Stimulated activated CD4-positive, alpha-beta T cell treated with anti-CD3 and anti-CD28 coated beads, Interleukin-2, amount 100 ng/mL, for 24 hours (primary cell): ENCODE measurements around the gene BICRA.
"Not testable (repeated sequence)": the region's sequence is repeated elsewhere in the genome, so short reads cannot be mapped to it uniquely, and the experiment has no call there.

Source experiments
- DNase-seq, 2 donors: peaks; one replicate each; pipeline ENCODE4 v3.0.0-alpha.2; 2020

BICRA gene

DNA sequence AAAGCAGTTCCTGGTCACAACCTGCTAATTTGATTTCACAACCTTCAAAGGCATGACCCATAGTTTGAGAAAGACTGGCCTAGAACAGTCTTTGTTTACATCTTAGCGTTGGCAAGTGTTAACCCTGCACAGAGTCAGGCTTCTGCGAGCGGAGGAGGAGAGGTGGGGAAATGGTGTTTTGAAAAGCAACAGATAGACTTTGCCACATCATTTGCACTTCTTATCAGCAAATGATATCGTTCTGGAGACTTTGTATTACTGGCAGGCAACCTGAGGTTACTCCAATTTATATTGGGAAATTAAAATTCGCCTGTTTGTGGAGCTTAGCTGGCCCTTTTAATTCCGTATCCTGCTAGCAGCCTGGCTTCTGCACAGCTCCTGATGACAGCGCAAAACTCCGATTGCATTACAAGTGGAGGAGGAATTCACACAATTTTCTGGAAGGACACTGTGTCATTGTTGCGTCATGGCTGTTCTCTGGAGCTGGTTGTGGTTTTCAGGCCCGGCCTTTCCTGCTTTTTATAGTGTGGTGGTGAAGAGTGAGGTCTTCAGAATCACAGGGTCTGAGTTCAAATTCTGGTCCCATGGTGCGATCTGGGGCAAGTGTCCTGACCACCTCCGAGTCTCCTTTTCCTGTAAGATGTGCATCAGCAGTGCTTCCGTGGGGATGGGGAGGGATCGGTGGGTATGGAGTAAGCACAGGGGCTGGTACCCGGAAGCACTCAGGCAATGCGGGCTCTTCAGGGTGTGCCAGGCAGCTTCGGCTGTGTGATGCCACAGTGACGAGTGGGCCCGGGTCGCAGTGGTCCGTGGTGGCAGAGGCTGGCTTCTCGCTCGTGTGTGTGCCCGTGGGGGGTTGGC is 55.2 kb downstream of the BICRA start:
- DNase-seq, result no peak

DNA sequence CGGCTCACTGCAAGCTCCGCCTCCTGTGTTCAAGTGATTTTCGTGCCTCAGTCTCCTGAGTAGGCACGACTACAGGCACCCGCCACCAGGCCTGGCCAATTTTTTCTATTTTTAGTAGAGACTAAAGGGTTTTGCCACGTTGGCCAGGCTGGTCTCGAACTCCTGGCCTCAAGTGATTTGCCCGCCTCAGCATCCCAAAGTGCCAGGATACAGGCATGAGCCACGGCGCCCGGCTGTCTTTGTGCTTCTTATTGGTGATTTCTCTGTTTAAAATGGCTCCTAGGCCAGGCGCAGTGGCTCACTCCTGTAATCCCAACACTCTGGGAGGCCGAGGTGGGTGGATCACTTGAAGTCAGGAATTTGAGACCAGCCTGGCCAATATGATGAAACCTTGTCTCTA is 59.6 kb downstream of the BICRA start:
- DNase-seq, result not testable (repeated sequence)

DNA sequence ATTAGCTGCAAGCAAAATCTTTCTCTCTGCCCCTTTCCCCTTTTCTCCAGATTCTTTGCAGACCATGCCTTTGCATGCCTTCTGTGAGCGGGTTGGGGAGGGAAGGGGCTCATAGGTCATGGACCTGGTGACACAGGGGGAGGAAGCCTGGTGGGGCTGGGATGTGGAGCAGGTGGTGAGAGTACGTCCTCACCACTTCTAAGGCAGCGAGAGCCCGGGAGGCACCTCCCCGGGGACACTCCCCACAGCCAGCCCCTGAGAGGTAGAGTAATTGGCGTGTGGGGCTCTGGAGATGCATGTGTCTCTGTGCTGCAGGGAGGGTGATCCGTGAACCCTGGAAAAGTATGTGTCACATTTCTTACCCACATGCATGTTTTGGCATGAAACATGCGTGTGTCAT is 61.8 kb downstream of the BICRA start:
- DNase-seq, result no peak

DNA sequence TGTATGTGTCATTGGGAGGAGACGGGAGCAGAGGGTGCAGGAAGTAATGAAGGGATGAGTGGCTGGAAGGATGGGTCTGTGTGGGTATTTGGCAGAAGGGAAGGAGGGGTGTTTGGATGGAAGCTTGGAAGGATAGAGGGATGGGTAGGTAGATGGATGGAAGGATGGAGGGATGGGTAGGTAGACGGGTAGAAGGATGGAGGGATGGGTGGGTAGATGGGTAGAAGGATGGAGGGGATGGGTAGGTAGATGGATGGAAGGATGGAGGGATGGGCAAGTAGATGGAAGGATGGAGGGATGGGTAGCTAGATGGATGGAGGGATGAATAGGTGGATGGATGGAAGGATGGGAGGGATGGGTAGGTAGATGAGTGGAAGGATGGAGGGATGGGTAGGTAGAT is 62.6 kb downstream of the BICRA start:
- no peak for DNase-seq

DNA sequence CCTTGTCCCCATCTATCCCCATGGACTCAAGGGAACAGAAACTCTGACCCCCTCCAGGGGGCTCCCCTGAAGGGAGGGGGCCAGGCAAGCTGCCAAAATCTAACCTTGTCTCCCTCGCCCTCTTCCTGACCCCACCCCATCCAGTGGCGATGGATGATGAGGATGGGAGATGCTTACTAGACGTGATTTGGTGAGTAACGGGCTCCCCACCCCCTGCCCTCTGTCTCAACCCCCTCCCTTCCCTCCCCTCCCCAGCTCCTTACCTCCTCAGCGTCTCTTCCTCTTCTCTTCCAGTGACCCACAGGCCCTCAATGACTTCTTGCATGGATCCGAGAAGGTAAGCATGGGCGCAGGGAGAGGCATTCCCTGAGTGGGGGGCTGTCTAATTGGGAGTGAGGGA is 64.5 kb downstream of the BICRA start:
- DNase-seq, result no peak

DNA sequence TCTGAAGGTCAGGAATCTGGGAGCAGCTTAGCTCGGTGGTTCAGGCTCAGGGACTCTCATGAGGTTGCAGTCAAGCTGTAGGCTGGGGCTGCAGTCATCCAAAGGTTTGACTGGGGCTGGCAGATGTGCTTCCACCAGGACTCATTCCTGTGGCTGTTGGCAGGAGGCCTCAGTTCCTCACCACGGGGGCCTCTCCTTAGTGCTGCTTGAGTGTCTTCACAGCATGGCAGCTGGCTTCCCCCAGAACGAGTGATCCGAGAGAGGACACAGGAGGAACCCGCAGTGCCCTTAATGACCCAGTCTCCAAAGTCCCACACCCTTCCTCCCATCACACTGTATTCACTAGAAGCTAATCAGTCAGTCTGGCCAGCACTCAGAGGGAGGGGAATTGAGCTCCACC is 65.6 kb downstream of the BICRA start:
- DNase-seq, result no peak

DNA sequence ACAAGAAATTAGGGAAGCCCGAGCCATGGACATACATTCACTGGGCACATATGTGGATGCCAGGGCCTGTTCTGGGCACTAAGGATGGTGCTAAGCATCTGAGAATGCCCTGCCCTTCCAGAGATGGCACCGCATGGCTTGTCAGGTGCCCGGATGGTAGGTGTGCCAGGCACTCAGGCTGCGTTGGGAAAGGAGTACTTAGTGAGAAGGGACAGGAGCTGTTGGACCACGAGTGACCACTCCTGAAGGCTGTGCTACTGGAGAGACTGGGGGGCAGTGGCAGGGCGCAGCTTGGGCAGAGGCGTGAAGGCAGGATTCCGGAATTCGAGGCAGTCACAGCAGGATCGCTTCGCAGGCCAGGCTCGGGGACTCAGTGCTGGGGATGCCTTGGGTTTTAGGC is 66.3 kb downstream of the BICRA start:
- DNase-seq, result no peak

DNA sequence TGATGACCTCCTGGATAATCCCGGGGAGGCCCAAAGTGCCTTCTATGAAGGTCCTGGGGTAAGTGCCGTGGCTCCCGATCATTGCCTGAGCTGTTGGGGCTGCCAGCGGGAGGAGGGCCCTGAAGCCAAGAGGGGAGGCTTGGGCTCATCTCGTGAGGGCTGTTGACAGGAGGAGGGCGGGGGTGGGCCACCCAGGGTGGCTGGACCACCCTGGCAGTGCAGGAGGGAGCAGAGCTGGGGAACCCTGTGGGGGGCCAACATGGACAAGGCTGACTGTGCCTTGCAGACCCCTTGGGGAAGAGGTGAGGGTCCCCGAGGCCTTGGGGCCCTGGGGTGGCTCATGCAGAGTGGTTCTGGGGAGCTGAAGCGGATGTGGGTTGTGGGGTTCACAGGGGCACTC is 66.9 kb downstream of the BICRA start:
- DNase-seq, result no peak

DNA sequence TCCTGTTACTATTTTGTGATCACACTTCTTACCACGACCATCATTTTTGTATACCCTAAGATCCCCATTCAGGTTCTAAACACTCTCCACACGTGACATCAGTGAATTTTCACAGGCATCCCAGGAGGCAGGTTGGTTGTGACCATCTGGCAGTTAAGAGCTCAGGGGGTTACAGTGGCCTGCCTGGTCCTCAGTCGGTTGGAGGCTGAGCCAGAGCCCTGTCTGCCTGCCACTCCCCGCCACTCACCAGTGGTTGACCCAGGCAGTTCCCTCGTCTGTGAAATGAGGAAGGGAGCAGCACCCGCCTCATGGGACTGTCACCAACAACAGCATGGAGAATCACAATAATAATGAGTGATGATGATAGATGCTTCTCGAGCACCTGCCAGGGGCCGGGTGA is 67.9 kb downstream of the BICRA start:
- no peak for DNase-seq

DNA sequence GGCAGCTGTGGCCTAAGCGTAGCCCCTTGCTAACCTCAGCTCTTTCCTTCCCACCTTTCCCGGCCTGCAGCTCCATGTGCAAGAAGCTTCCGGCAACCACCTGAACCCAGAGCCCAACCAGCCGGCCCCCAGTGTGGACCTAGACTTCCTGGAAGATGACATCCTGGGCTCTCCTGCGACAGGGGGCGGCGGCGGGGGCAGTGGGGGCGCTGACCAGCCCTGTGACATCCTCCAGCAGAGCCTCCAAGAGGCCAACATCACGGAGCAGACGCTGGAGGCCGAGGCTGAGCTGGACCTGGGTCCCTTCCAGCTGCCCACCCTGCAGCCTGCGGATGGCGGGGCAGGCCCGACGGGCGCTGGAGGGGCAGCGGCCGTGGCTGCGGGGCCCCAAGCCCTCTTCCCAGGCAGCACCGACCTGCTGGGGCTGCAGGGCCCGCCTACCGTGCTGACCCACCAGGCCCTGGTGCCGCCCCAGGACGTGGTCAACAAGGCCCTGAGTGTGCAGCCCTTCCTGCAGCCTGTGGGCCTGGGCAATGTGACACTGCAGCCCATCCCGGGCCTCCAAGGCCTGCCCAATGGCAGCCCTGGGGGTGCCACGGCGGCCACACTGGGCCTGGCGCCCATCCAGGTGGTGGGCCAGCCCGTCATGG is 70.4 kb downstream of the BICRA start:
- no peak for DNase-seq

DNA sequence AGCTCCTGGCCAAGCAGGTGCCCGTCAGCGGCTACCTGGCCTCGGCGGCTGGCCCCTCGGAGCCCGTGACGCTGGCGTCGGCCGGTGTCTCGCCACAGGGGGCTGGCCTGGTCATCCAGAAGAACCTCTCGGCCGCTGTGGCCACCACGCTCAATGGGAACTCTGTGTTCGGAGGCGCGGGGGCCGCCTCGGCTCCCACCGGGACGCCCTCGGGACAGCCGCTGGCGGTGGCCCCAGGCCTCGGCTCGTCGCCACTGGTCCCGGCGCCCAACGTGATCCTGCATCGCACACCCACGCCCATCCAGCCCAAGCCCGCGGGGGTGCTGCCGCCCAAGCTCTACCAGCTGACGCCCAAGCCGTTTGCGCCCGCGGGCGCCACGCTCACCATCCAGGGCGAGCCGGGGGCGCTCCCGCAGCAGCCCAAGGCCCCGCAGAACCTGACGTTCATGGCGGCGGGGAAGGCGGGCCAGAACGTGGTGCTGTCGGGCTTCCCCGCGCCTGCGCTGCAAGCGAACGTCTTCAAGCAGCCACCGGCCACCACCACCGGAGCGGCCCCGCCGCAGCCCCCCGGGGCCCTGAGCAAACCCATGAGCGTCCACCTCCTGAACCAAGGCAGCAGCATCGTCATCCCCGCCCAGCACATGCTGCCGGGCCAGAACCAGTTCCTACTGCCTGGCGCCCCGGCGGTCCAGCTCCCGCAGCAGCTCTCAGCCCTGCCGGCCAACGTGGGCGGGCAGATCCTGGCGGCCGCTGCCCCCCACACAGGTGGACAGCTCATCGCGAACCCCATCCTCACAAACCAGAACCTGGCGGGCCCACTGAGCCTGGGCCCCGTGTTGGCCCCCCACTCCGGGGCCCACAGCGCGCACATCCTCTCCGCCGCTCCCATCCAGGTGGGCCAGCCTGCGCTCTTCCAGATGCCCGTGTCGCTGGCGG is 71.3 kb downstream of the BICRA start:
- no peak for DNase-seq

DNA sequence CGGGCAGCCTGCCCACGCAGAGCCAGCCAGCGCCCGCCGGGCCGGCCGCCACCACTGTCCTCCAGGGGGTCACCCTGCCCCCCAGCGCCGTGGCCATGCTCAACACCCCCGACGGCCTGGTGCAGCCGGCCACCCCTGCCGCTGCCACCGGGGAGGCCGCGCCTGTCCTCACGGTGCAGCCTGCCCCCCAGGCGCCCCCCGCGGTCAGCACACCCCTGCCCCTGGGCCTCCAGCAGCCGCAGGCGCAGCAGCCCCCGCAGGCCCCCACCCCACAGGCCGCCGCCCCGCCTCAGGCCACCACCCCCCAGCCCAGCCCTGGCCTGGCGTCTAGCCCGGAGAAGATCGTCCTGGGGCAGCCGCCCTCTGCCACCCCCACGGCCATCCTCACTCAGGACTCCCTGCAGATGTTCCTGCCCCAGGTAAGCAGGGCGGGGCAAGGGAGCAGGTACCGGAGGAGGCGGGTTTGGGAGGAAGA is 72.0 kb downstream of the BICRA start:
- DNase-seq, result no peak

DNA sequence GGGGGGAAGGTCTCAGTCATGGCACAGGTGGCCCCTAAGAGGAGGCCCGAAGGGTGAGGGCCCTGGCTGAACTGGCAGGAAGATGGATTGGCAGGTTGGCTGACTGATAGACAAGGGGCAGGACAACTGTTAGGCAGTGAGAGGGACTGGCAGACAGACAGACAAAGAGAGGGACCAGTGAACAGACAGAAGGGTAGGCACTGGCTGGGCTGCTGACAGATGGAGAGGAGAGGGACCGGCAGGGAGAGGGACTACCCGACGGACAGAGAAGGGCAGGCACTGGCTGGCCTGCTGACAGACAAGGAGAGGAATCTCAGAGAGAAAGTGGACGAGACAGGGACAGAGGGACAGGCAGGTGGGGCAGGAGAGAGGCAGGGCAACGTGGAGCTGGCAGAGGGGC is 72.5 kb downstream of the BICRA start:
- DNase-seq, result no peak

DNA sequence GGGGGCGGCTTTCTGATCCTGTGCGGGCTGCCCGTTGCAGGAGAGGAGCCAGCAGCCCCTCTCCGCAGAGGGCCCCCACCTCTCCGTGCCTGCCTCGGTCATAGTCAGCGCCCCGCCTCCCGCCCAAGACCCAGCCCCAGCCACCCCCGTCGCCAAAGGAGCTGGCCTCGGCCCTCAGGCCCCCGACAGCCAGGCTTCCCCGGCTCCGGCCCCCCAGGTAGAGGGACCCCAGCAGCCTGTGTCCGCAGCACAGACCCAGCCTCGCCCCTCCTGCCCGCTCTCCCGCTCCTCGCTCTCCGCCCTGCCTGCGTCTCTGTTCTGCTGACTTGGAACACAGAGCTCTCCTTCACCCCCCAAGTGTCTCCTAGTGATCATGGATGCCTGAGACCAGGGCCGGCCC is 73.0 kb downstream of the BICRA start:
- DNase-seq, result no peak

DNA sequence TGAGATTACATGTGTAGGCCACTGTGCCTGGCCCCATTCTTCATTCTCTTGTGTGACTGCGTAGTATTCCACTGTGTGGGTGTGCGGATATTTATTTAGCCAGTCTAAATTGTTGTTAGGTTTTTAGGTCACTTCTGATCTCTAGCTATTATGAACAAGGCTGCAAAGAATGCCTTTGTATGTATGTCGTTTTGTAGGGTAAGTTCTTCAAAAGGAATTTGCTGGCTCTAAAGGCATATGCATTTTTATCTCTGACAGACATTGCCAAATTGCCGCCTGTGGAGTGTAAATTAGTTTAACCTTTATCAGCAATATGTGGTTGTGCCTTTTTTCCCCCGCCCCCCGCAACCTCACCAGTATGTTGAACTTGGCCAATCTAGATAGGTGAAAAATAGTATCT is 74.0 kb downstream of the BICRA start:
- DNase-seq, result no peak

DNA sequence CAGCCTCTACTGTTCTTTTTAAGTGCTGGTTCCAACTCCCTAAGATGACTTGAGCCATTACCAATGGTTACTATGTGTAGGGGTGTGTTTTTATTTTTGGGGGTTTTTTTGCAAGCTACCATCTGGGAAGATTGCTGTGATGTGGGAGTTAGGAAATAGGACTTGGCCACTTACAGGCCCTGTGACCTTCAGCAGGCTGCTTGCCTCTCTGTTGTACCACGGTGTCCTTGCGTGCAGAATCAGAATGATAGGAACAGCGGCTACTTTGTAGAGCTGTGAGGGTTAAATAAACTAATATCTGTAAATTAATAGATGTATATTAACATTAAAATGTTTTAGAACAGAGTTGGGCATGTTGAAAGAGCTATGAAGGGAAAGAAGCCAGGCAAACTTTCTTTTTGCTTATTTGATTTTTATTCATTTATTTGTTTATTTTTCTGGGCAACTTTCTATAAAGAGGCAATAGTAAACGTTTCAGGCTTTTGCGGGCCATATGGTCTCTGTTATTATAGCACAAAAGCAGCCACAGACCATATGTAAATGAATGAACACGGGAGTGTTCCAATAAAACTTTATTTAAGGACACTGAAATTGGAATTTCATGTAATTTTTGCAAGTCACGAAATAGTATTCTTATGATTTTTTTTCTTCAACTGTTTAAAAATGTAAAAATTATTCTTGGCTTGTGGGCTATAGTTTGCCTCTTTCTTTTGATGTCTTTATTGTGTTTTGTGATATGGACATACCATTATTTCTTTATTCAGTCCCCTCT is 77.9 kb downstream of the BICRA start:
- no peak for DNase-seq

DNA sequence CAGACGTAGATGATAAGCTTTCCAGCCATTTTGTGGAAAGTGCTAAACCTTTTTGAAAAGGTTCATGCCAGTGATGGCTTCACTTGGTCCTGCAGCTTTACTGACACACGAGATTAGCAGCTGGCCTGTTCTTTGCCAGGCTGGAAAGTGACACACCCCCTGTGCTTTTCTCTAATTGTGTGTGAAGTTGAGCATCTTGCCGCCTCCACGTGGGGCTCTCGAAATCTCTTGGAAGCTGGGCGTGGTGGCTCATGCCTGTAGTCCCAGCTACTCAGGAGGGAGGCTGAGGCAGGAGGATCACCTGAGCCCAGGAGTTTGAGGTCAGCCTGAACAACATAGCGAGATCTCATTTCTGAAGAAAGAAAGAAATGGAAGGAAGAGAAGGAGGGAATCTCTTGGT is 79.0 kb downstream of the BICRA start:
- DNase-seq, result no peak

DNA sequence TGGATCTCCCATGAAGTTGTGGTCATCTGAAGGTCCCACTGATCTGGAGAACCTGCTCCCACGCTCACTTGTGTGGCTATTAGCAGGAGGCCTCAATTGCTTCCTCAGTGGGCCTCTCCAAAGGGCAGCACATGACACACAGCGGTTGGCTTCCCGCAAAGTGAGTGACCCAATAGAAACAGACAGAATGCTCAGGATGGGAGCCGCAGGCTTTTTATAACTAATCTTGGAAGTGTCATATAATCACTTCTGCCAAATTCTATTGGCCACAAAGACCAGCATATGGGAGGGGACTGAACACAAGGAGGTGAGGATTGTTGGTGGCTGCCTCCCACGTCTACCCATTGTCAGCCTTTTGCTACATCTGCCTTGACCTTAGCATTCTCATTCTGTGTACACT is 82.2 kb downstream of the BICRA start:
- DNase-seq, result no peak

DNA sequence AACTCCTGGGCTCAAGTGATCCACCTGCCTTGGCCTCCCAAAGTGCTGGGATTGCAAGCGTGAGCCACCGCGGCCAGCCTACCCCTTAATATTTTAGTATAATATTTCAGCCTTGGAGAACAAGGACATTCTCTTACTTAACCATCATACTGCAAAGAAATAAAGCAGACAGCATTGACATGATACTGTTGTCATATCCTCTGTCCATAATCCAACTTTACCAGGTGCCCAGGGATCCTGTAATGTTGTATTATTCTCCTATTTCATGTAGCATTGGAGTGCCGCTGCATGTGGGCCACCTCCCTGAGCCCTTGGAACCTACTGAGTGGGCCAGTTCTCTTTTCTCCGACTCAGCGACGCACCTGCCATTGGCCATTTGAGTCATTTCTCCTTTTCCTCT is 82.8 kb downstream of the BICRA start:
- no peak for DNase-seq

DNA sequence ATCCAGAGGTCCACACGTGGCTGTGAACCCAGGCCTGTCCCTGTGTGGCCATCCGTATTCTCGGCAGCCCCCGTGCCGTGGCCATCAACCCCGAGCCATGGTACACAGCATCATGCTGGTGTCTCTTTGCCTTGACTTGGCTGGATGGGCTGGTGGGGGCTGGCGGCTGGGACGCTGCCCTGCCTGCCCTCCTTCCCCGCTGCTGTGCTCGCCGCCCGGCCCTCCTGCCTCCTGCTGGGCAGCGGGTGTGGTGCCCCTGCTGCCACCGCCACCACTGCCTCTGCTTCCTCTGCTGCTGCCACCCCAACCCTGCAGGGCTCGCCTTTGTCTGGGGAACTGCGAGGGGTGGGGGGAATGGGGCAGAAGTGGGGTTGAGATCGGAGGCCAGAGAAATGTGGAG is 84.6 kb downstream of the BICRA start:
- DNase-seq, result no peak

DNA sequence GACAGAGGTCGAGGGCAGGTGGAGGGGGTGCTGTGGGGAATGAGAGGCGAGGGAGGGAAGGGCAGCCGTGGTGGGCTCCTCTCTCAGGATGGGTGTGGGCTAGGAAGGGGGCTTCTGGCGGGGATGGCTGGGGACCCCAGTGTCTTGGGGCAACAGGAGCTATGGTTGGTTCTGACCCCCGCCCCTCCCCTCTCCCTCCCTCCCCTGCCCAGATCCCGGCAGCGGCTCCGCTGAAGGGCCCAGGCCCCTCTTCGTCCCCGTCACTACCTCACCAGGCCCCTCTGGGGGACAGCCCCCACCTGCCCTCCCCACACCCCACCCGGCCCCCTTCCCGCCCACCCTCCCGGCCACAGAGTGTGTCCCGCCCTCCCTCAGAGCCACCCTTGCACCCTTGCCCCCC is 85.0 kb downstream of the BICRA start:
- no peak for DNase-seq

DNA sequence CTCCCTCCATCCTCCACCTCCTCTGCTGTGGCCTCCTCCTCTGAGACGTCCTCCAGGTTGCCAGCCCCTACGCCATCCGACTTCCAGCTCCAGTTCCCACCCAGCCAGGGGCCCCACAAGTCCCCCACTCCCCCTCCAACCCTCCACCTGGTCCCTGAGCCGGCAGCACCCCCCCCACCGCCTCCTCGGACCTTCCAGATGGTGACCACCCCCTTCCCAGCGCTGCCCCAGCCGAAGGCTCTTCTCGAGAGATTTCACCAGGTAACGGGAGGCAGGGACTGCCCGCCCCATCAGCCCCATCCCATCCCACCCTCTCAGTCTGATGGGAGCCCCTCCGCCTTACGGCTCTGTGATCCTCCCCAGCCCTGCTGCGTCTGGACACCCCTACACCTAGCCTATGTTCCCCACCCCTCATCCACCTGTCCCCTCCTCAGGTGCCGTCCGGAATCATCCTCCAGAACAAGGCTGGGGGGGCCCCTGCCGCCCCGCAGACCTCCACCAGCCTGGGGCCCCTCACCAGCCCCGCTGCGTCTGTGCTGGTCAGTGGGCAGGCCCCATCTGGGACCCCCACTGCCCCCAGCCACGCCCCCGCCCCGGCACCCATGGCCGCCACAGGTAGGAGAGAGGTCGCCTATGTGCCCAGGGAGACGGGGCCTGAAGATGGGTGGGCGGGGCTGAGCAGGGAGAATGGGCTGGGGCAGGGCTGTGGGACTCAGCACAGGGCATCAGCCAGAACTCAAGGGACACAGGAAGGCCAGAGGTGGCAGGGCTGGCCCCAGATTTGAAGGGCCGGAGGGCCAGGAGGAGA is 85.7 kb downstream of the BICRA start:
- DNase-seq, result no peak
